Progenitor cell of endocrine pancreas (in vitro differentiated cells): ENCODE results near the gene EXOC2. TPM values are rescaled to one million over a fixed set of nuclear protein-coding genes. Genes with fewer than 3 reads are reported as not detected.

Experiments
- DNase-seq: peaks from one replicate; pipeline ENCODE4 v3.0.0; 2021; ENCODE audit warnings: low spot score; ENCODE audit not compliant: unreplicated experiment
- H3K27ac Mint-ChIP-seq: 2 replicates; pipeline ENCODE4 v1.8.0; 2021; ENCODE audit warnings: mild to moderate bottlenecking, moderate library complexity, mixed read lengths
- H3K27me3 Mint-ChIP-seq: 2 replicates; pipeline ENCODE4 v1.8.0; 2021; ENCODE audit warnings: mixed read lengths
- H3K36me3 Mint-ChIP-seq: 2 replicates; pipeline ENCODE4 v1.8.0; 2022; ENCODE audit warnings: mixed read lengths; ENCODE audit not compliant: insufficient read depth
- H3K4me1 Mint-ChIP-seq: 2 replicates; pipeline ENCODE4 v1.8.0; 2021; ENCODE audit warnings: low read depth, mixed read lengths
- H3K4me3 Mint-ChIP-seq: 2 replicates; pipeline ENCODE4 v1.8.0; 2021; ENCODE audit warnings: low read depth, mild to moderate bottlenecking, moderate library complexity, mixed read lengths
- H3K9me3 Mint-ChIP-seq: 2 replicates; pipeline ENCODE4 v1.8.0; 2021; ENCODE audit warnings: low read depth, mixed read lengths
- CTCF ChIP-seq: fragments of 200-600 bp; sonication (generic); IDR thresholded peaks from one replicate; pipeline ENCODE4 v1.5.0; 2021; ENCODE audit warnings: antibody characterized with exemption, mild to moderate bottlenecking; ENCODE audit not compliant: unreplicated experiment
- total RNA-seq: library from RNA; stranded (reverse); gene quantifications from 2 replicates; pipeline ENCODE4 v1.2.1, GENCODE V29; 2021

Gene EXOC2
- total RNA-seq, 1 donor from 2014 or later: 24.4 TPM

GRCh38 chr6:506920-507622 is 185.9 kb downstream of the EXOC2 start:
- Mint-ChIP-seq H3K4me1 (no peaks in the 10 kb centered on the region), H3K27ac (no peak overlapping the region), H3K9me3 (no peaks in the 10 kb centered on the region)

GRCh38 chr6:506508-506907 is 186.4 kb downstream of the EXOC2 start:
- Mint-ChIP-seq H3K27me3 (no peaks in the 10 kb centered on the region), H3K36me3 (peaks cover 3% of the 10 kb centered on the region), H3K27ac (no peak overlapping the region), H3K9me3 (no peaks in the 10 kb centered on the region), H3K4me1 (no peaks in the 10 kb centered on the region), H3K4me3 (no peak overlapping the region)
- no peak for TF ChIP-seq CTCF
- DNase-seq: no peak

More at GRCh38 chr6:506920-507622, 185.9 kb downstream of the EXOC2 start:
- Mint-ChIP-seq H3K27me3 (no peaks in the 10 kb centered on the region), H3K36me3 (peaks cover 3% of the 10 kb centered on the region), H3K4me3 (no peak overlapping the region)
- DNase-seq: no peak
- TF ChIP-seq CTCF: no peak

- Mint-ChIP-seq H3K9me3 (no peaks in the 10 kb centered on the region), H3K27ac (no peak overlapping the region), H3K27me3 (no peaks in the 10 kb centered on the region), H3K4me3 (no peak overlapping the region), H3K4me1 (no peaks in the 10 kb centered on the region), H3K36me3 (peaks cover 3% of the 10 kb centered on the region)
- no peak for DNase-seq
- TF ChIP-seq CTCF: no peak
These were observed 187.6 kb downstream of the EXOC2 start for GRCh38 chr6:505374-505773.

- H3K4me1 Mint-ChIP-seq: no peaks in the 10 kb centered on the region
- no peaks in the 10 kb centered on the region for H3K9me3 Mint-ChIP-seq
- peaks cover 3% of the 10 kb centered on the region for H3K36me3 Mint-ChIP-seq
- no peaks in the 10 kb centered on the region for H3K27me3 Mint-ChIP-seq
- no peak for TF ChIP-seq CTCF
- no peak overlapping the region for H3K27ac Mint-ChIP-seq
- DNase-seq: no peak
- no peak overlapping the region for H3K4me3 Mint-ChIP-seq
These were observed 188.4 kb downstream of the EXOC2 start for GRCh38 chr6:504446-504980.

GRCh38 chr6:503610-504362 is 189.2 kb downstream of the EXOC2 start:
- no peak for TF ChIP-seq CTCF

More at GRCh38 chr6:503610-504362, 189.2 kb downstream of the EXOC2 start:
- H3K36me3 Mint-ChIP-seq: peaks cover 3% of the 10 kb centered on the region
- no peaks in the 10 kb centered on the region for H3K27me3 Mint-ChIP-seq
- no peaks in the 10 kb centered on the region for H3K9me3 Mint-ChIP-seq
- H3K27ac Mint-ChIP-seq: no peak overlapping the region
- no peak overlapping the region for H3K4me3 Mint-ChIP-seq
- DNase-seq: no peak
- no peaks in the 10 kb centered on the region for H3K4me1 Mint-ChIP-seq
